GM10266 (cell line): Measurements from ENCODE around the gene TBC1D1.

ENCODE experiments used
- DNase-seq: peaks from one replicate; pipeline ENCODE4 v3.0.0; 2012; ENCODE audit errors: extremely low spot score
- TF ChIP-seq, protein P1 (sequence below): IDR thresholded peaks from 2 replicates; pipeline ENCODE4 v1.5.1; 2012; ENCODE audit warnings: mild to moderate bottlenecking, low read depth; ENCODE audit not compliant: control insufficient read depth, insufficient read depth; ENCODE audit errors: missing control alignments

TBC1D1 gene

GRCh38 chr4:37991623-37992410 lies 100.9 kb downstream of the TBC1D1 start:
- TF ChIP-seq, protein P1, sequence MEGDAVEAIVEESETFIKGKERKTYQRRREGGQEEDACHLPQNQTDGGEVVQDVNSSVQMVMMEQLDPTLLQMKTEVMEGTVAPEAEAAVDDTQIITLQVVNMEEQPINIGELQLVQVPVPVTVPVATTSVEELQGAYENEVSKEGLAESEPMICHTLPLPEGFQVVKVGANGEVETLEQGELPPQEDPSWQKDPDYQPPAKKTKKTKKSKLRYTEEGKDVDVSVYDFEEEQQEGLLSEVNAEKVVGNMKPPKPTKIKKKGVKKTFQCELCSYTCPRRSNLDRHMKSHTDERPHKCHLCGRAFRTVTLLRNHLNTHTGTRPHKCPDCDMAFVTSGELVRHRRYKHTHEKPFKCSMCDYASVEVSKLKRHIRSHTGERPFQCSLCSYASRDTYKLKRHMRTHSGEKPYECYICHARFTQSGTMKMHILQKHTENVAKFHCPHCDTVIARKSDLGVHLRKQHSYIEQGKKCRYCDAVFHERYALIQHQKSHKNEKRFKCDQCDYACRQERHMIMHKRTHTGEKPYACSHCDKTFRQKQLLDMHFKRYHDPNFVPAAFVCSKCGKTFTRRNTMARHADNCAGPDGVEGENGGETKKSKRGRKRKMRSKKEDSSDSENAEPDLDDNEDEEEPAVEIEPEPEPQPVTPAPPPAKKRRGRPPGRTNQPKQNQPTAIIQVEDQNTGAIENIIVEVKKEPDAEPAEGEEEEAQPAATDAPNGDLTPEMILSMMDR: no peak
- DNase-seq: no peak

DNA sequence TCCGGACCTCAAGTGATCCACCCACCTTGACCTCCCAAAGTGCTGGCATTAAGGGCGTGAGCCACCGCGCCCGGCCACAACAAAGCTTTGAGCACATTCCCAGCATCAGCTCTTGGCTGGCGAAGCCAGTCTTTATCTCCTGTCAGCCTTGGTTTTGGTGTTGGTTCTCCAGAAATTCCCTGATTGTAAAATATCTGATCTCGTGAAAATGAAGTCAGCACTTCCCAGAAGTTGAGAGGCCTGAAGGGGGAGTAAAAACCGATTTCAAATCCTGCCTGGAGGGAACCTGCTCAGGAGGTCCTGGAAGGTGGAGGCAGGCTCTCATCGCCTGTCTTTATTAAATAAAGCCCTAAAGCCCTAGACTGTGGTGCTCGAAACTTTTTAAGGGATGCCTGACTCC lies 102.9 kb downstream of the TBC1D1 start:
- TF ChIP-seq, protein P1: no peak

GRCh38 chr4:37994569-37994968 lies 103.7 kb downstream of the TBC1D1 start:
- TF ChIP-seq, protein P1: no peak

More for the DNA sequence above, 102.9 kb downstream of the TBC1D1 start:
- no peak for DNase-seq

DNA sequence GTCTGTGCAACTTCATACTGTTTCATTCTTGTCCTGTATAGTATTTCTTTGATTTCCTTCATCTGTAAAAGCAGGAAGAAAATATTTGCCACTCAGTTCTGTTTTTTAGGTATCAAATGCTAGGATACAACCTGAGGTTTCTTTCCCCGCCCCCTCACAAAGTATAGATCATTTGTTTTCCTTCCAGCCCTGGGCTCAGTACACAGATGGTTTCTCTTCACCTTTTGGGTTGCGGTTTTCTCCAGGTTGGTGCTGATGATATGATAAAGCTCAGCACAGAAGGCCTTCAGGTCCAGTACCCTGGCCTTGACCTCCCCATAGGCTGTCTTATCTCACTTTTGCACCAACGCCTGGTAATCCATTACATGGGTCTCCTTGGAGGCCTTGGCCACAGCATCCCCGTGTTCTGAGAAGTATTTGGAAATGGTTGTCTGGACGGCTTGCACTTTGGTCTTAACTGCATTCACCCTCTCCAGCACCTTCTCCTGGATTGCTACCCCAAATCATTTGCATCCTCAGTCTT lies 104.5 kb downstream of the TBC1D1 start:
- no peak for DNase-seq
- TF ChIP-seq, protein P1: no peak

More at GRCh38 chr4:37994569-37994968, 103.7 kb downstream of the TBC1D1 start:
- DNase-seq: no peak

GRCh38 chr4:37995981-37996775 lies 105.3 kb downstream of the TBC1D1 start:
- DNase-seq: no peak
- TF ChIP-seq, protein P1: no peak

GRCh38 chr4:37998226-37998625 lies 107.3 kb downstream of the TBC1D1 start:
- TF ChIP-seq, protein P1: no peak
- DNase-seq: no peak
